HCT116 (cell line): Measurements from ENCODE around the gene SLC5A2. TPM values are rescaled to one million over a fixed set of nuclear protein-coding genes. Genes with fewer than 3 reads are reported as not detected.

Experiments
- ATAC-seq: fragments of 200-7000 bp; cut with Tn5 transposase; 2 replicates; pipeline ENCODE4 v1.9.1; 2020; ENCODE audit warnings: mild to moderate bottlenecking, moderate library complexity
- BruUV-seq: library from RNA; stranded (reverse); fragments of 400-500 nt; replicated peaks from 2 replicates; lab custom pipeline; 2021; lab: Mats Ljungman, UMichigan
- CTCF ChIA-PET: fragments of 300-600 bp; sonication (Branson Sonifier 250); formaldehyde crosslinking; loops from one replicate; lab custom pipeline; 2021; ENCODE audit warnings: antibody characterized with exemption; lab: Charles Lee
- POLR2A ChIA-PET: fragments of 300-600, 350-600 bp; sonication (Branson Sonifier 250); formaldehyde crosslinking; loops from one replicate; lab custom pipeline; 2021; ENCODE audit warnings: antibody characterized with exemption; lab: Charles Lee
- RAD21 ChIA-PET, 2 experiments: fragments of 300-600 bp; sonication (Branson Sonifier 250); formaldehyde crosslinking; loops; one replicate each; lab custom pipeline; 2023; ENCODE audit warnings: low total read pairs in 2 of 2; ENCODE audit not compliant: uncharacterized antibody in 2 of 2, unreplicated experiment in 2 of 2, low non-redundant PET in 1 of 2; lab: Charles Lee
- DNase-seq: peaks from one replicate; pipeline ENCODE4 v3.0.0-alpha.2; 2010; ENCODE audit warnings: low read depth, low spot score
- H2AFZ ChIP-seq: fragments of 200-600 bp; shearing (Covaris generic), sonication (generic); 2 replicates; pipeline ENCODE4 v1.6.1; 2017; ENCODE audit warnings: low read depth, mixed run types, mixed read lengths, antibody characterized with exemption, low read length; ENCODE audit not compliant: poor library complexity, severe bottlenecking
- H3K27ac ChIP-seq: 2 replicates; pipeline ENCODE4 v1.5.1; 2012; ENCODE audit warnings: low read depth, low read length
- H3K27me3 ChIP-seq: fragments of 200-600 bp; sonication (generic); 2 replicates; pipeline ENCODE4 v1.6.1; 2016; ENCODE audit warnings: mixed run types, low read length, mixed read lengths; ENCODE audit not compliant: insufficient read depth
- H3K36me3 ChIP-seq, 2 experiments: fragments of 200-500 bp in 1 of 2; fragments of 200-600 bp in 1 of 2; sonication (Bioruptor generic) in 1 of 2; sonication (generic) in 1 of 2; 2 replicates each; pipeline versions ENCODE4 v1.5.1 to v1.6.1; 2014 to 2016; ENCODE audit warnings: low read length in 2 of 2, inconsistent platforms in 1 of 2, mixed read lengths in 1 of 2, mixed run types in 1 of 2; ENCODE audit not compliant: insufficient read depth in 2 of 2, control insufficient read depth in 1 of 2
- H3K4me1 ChIP-seq, 2 experiments: fragments of 200-600 bp in 1 of 2; sonication (generic) in 1 of 2; 2 replicates each; pipeline versions ENCODE4 v1.5.1 to v1.6.1; 2012 to 2017; ENCODE audit warnings: low read length in 2 of 2, inconsistent platforms in 1 of 2, mild to moderate bottlenecking in 1 of 2, mixed read lengths in 1 of 2, mixed run types in 1 of 2, moderate library complexity in 1 of 2; ENCODE audit not compliant: insufficient read depth in 2 of 2, control insufficient read depth in 1 of 2
- H3K4me2 ChIP-seq: fragments of 200-600 bp; sonication (generic); 2 replicates; pipeline ENCODE4 v1.6.1; 2017; ENCODE audit warnings: mixed run types, low read length, mixed read lengths
- H3K4me3 ChIP-seq, 2 experiments: fragments of 200-600 bp in 1 of 2; sonication (generic) in 1 of 2; replicated peaks in 1 of 2; 2 replicates each; pipeline ENCODE4 v1.5.1; 2011 to 2016; ENCODE audit warnings: low read length in 2 of 2, control low read depth in 1 of 2, low read depth in 1 of 2, mild to moderate bottlenecking in 1 of 2, mixed read lengths in 1 of 2, mixed run types in 1 of 2
- H3K79me2 ChIP-seq: fragments of 200-600 bp; sonication (generic); 2 replicates; pipeline ENCODE4 v1.6.1; 2017; ENCODE audit warnings: mild to moderate bottlenecking, mixed run types, low read length, moderate library complexity, mixed read lengths; ENCODE audit not compliant: insufficient read depth
- H3K9ac ChIP-seq: fragments of 200-600 bp; sonication (generic); 2 replicates; pipeline ENCODE4 v1.6.1; 2016; ENCODE audit warnings: low read length, mixed read lengths
- H3K9me2 ChIP-seq: fragments of 200-600 bp; sonication (generic), shearing (Covaris generic); 2 replicates; pipeline ENCODE4 v1.6.1; 2017; ENCODE audit warnings: mixed run types, mild to moderate bottlenecking, moderate library complexity; ENCODE audit not compliant: insufficient read depth
- H3K9me3 ChIP-seq, 2 experiments: fragments of 200-500 bp in 1 of 2; fragments of 200-600 bp in 1 of 2; sonication (Bioruptor generic) in 1 of 2; sonication (generic) in 1 of 2; 2 replicates each; pipeline ENCODE4 v1.6.1; 2014 to 2017; ENCODE audit warnings: low read length in 2 of 2, mixed read lengths in 2 of 2, inconsistent platforms in 1 of 2, low read depth in 1 of 2, mild to moderate bottlenecking in 1 of 2, mixed run types in 1 of 2, moderate library complexity in 1 of 2; ENCODE audit not compliant: control insufficient read depth in 1 of 2, insufficient read depth in 1 of 2
- H4K20me1 ChIP-seq: fragments of 200-600 bp; sonication (generic), shearing (Covaris generic); 2 replicates; pipeline ENCODE4 v1.6.1; 2017; ENCODE audit warnings: mixed run types, mild to moderate bottlenecking, moderate library complexity; ENCODE audit not compliant: insufficient read depth
- CEBPB ChIP-seq: IDR thresholded peaks from 2 replicates; pipeline ENCODE4 v1.6.1; 2012; ENCODE audit warnings: low read depth
- CTCF ChIP-seq, 3 experiments: fragments of 200-600 bp in 1 of 3; sonication (generic) in 1 of 3; IDR thresholded peaks in 2 of 3; conservative IDR thresholded peaks in 1 of 3; 2 replicates each; pipeline ENCODE4 v1.5.1; 2012 to 2017; ENCODE audit warnings: low read depth in 2 of 3, low read length in 2 of 3, antibody characterized with exemption in 1 of 3, borderline replicate concordance in 1 of 3, control low read depth in 1 of 3, mild to moderate bottlenecking in 1 of 3, mixed read lengths in 1 of 3, mixed run types in 1 of 3, moderate library complexity in 1 of 3; ENCODE audit not compliant: insufficient read depth in 1 of 3
- intact Hi-C: fragments of 100-400 bp; cut with micrococcal nuclease; formaldehyde crosslinking; loops from 2 replicates; pipeline ENCODE4 v1.10.0; 2022
- total RNA-seq: library from RNA; stranded (reverse); gene quantifications from one replicate; pipeline ENCODE4 v1.2.1, GENCODE V29; 2021; ENCODE audit not compliant: unreplicated experiment

Gene SLC5A2
- total RNA-seq, 1 experiment from 2014 or later = 0.10 TPM

- H3K36me3 ChIP-seq = no peaks in the 10 kb centered on the region
- peak overlapping the region; percentile 97 for H3K27ac ChIP-seq
- H4K20me1 ChIP-seq = no peaks in the 10 kb centered on the region
- H3K4me3 ChIP-seq = peak overlapping the region; percentile 70 to 90
- CTCF ChIA-PET = interaction anchor here (1.4 to 3.4 kb wide), 4 partner anchors 10 to 410 kb away, joined by 3 to 32 read pairs (median 4); no protein-coding TSS in a partner anchor
- no peak for DNase-seq
- TF ChIP-seq CEBPB (no peak), CTCF (IDR thresholded peaks at IDR 0.05 in 2 of 3, conservative IDR thresholded peaks at IDR 0.05 in 1 of 3; ENCODE audit: borderline replicate concordance in 1 of 3, insufficient read depth in 1 of 3, low read depth in 2 of 3, low read length in 2 of 3) (0 out of 6 replicates have a peak, but pooled peaks of 1 of the 3 experiments have one; percentile 6)
- H3K9me2 ChIP-seq = no peaks in the 10 kb centered on the region
- BruUV-seq = no TSS peak
- intact Hi-C loops = loop anchor here (2.0 to 10.0 kb wide), 5 partner anchors 239 to 411 kb away; partner anchors contain the start of genes PRSS8, PYDC1, TRIM72 and ZNF646
- no peaks in the 10 kb centered on the region for H3K27me3 ChIP-seq
- H3K4me1 ChIP-seq = peaks cover 10 to 53% of the 10 kb centered on the region in 2 experiments
- POLR2A ChIA-PET = interaction anchor here (1.3 kb wide), 1 partner anchor 278 kb away, joined by 4 read pairs; the partner anchor contains the start of gene FUS
- peaks cover 36% of the 10 kb centered on the region for H3K79me2 ChIP-seq
- RAD21 ChIA-PET = no interaction called here
- ATAC-seq = no peak
- H2AFZ ChIP-seq = no peak overlapping the region
- H3K9ac ChIP-seq = peak overlapping the region; percentile 86
- H3K4me2 ChIP-seq = peak overlapping the region; percentile 84
- no peaks in the 10 kb centered on the region for H3K9me3 ChIP-seq
Measured at GRCh38 chr16:31458073-31458843, 24.7 kb upstream of the SLC5A2 start.
